LNCAP (cell line): ENCODE results near the gene GNAO1.

Experiments used
- CTCF ChIP-seq: fragments of 450-650 bp; IDR thresholded peaks from 2 replicates; pipeline ENCODE4 v1.5.1; 2017; ENCODE audit warnings: mild to moderate bottlenecking

The GNAO1 gene

GRCh38 chr16:56355786-56356275 is 164.5 kb downstream of the GNAO1 start:
- TF ChIP-seq CTCF = no peak

GRCh38 chr16:56356276-56357240 is 165.3 kb downstream of the GNAO1 start:
- peak; percentile 90 for TF ChIP-seq CTCF

GRCh38 chr16:56357241-56357764 is 166.0 kb downstream of the GNAO1 start:
- TF ChIP-seq CTCF = no peak

- no peak for TF ChIP-seq CTCF
Measured at GRCh38 chr16:56357765-56358322, 166.6 kb downstream of the GNAO1 start.

- no peak for TF ChIP-seq CTCF
Measured at GRCh38 chr16:56360117-56361008, 169.1 kb downstream of the GNAO1 start.

GRCh38 chr16:56362057-56362655 is 170.9 kb downstream of the GNAO1 start:
- TF ChIP-seq CTCF = no peak
